ENCODE data around the gene WNT5A.

Gene WNT5A

GRCh38 chr3:55436644-55437043 is 50.5 kb downstream of the WNT5A start:
- H3K9ac ChIP-seq (ENCODE audit: low read depth, low read length, poor library complexity): no peak overlapping the region
- no peak overlapping the region for H2BK12ac ChIP-seq (ENCODE audit: low read length)
- H3K79me1 ChIP-seq (ENCODE audit: low read depth, low read length): peaks cover 1% of the 10 kb centered on the region
- no peak for DNase-seq (ENCODE audit: low spot score)
- H4K8ac ChIP-seq (ENCODE audit: low read depth, low read length): no peak overlapping the region
- H2AK5ac ChIP-seq (ENCODE audit: low read depth, low read length): no peak overlapping the region
- H3K4me2 ChIP-seq (ENCODE audit: insufficient read depth, low read length, poor library complexity, severe bottlenecking): no peak overlapping the region
- no peak overlapping the region for H3K18ac ChIP-seq (ENCODE audit: low read length)
- no peak overlapping the region for H2BK5ac ChIP-seq (ENCODE audit: low read length)
- H2BK120ac ChIP-seq (ENCODE audit: low read depth, low read length): no peak overlapping the region
- H3K4ac ChIP-seq (ENCODE audit: low read length): no peak overlapping the region
- no peak overlapping the region for H3K23ac ChIP-seq (ENCODE audit: low read depth, low read length, poor library complexity)
- no peak overlapping the region for H3K14ac ChIP-seq (ENCODE audit: low read length)
- no peak overlapping the region for H3K4me3 ChIP-seq (ENCODE audit: low read length in 2 of 2)
- H4K91ac ChIP-seq (ENCODE audit: low read depth, low read length, poor library complexity): no peak overlapping the region
- H3K36me3 ChIP-seq (replicated peaks in 1 of 2; ENCODE audit: control insufficient read depth in 2 of 2, insufficient read depth in 2 of 2, low read length in 2 of 2): no peaks in the 10 kb centered on the region
- no peaks in the 10 kb centered on the region for H3K27me3 ChIP-seq (ENCODE audit: control insufficient read depth in 3 of 3, insufficient read depth in 3 of 3, low read depth in 1 of 3, low read length in 3 of 3)
- no peaks in the 10 kb centered on the region for H3K9me3 ChIP-seq (replicated peaks in 1 of 2; ENCODE audit: control insufficient read depth in 2 of 2, insufficient read depth in 1 of 2, low read depth in 1 of 2, low read length in 2 of 2)
- H3K4me1 ChIP-seq (ENCODE audit: control insufficient read depth in 2 of 2, insufficient read depth in 1 of 2, low read depth in 1 of 2, low read length in 2 of 2): peaks cover 0 to 4% of the 10 kb centered on the region in 2 donors
- no peak overlapping the region for H2BK15ac ChIP-seq (ENCODE audit: low read length)
- no peak overlapping the region for H2AFZ ChIP-seq (ENCODE audit: low read length)
- H3K27ac ChIP-seq (replicated peaks; ENCODE audit: low read length): no peak overlapping the region

DNA sequence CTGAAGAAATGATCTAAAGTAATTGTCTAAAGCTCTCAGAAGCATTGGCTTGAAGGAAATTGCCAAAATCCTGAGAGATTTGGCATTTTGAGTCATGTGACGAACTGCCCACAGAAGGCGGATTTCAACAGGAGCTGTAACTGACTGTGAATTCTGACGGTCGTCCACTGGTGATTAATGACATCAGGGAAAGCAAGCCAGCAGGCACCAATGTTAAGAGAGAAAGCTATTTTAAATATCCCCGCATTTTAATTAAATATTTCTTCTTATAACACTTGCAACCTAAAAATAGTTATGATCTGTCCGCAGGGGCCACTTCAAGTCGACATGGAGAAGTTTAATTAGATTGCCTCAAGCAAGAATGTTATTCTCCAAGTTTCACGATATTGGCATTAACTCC is 51.6 kb downstream of the WNT5A start:
- no peak overlapping the region for H3K14ac ChIP-seq (ENCODE audit: low read length)
- WGBS, 2 donors (ENCODE audit: extremely low coverage in 2 of 2, insufficient read length in 2 of 2, insufficient replicate concordance in 1 of 2): no CpG with 5 or more reads among the region's 8 CpGs
- no peak overlapping the region for H3K18ac ChIP-seq (ENCODE audit: low read length)
- H2BK15ac ChIP-seq (ENCODE audit: low read length): no peak overlapping the region
- H3K9me3 ChIP-seq (replicated peaks in 1 of 2; ENCODE audit: control insufficient read depth in 2 of 2, insufficient read depth in 1 of 2, low read depth in 1 of 2, low read length in 2 of 2): peaks cover 0 to 2% of the 10 kb centered on the region in 2 donors
- DNase-seq (ENCODE audit: low spot score): no peak
- H2BK120ac ChIP-seq (ENCODE audit: low read depth, low read length): no peak overlapping the region
- H2AK5ac ChIP-seq (ENCODE audit: low read depth, low read length): no peak overlapping the region
- no peak overlapping the region for H3K4ac ChIP-seq (ENCODE audit: low read length)
- no peaks in the 10 kb centered on the region for H3K27me3 ChIP-seq (ENCODE audit: control insufficient read depth in 3 of 3, insufficient read depth in 3 of 3, low read depth in 1 of 3, low read length in 3 of 3)
- no peak overlapping the region for H2BK5ac ChIP-seq (ENCODE audit: low read length)
- no peak overlapping the region for H3K23ac ChIP-seq (ENCODE audit: low read depth, low read length, poor library complexity)
- no peak overlapping the region for H2AFZ ChIP-seq (ENCODE audit: low read length)
- H4K91ac ChIP-seq (ENCODE audit: low read depth, low read length, poor library complexity): no peak overlapping the region
- peaks cover 1% of the 10 kb centered on the region for H3K79me1 ChIP-seq (ENCODE audit: low read depth, low read length)
- H3K27ac ChIP-seq (replicated peaks; ENCODE audit: low read length): no peak overlapping the region
- peaks cover 0 to 3% of the 10 kb centered on the region in 2 donors for H3K4me1 ChIP-seq (ENCODE audit: control insufficient read depth in 2 of 2, insufficient read depth in 1 of 2, low read depth in 1 of 2, low read length in 2 of 2)
- no peak overlapping the region for H4K8ac ChIP-seq (ENCODE audit: low read depth, low read length)
- H3K4me2 ChIP-seq (ENCODE audit: insufficient read depth, low read length, poor library complexity, severe bottlenecking): no peak overlapping the region
- H3K36me3 ChIP-seq (replicated peaks in 1 of 2; ENCODE audit: control insufficient read depth in 2 of 2, insufficient read depth in 2 of 2, low read length in 2 of 2): no peaks in the 10 kb centered on the region
- no peak overlapping the region for H2BK12ac ChIP-seq (ENCODE audit: low read length)
- no peak overlapping the region for H3K9ac ChIP-seq (ENCODE audit: low read depth, low read length, poor library complexity)
- H3K4me3 ChIP-seq (ENCODE audit: low read length in 2 of 2): no peak overlapping the region

GRCh38 chr3:55434789-55435188 is 52.3 kb downstream of the WNT5A start:
- Histone ChIP-seq H4K8ac (ENCODE audit: low read depth, low read length) (no peak overlapping the region), H2BK5ac (ENCODE audit: low read length) (no peak overlapping the region), H2BK12ac (ENCODE audit: low read length) (no peak overlapping the region), H3K79me1 (ENCODE audit: low read depth, low read length) (peaks cover 1% of the 10 kb centered on the region), H3K14ac (ENCODE audit: low read length) (no peak overlapping the region), H3K4ac (ENCODE audit: low read length) (no peak overlapping the region), H3K9me3 (replicated peaks in 1 of 2; ENCODE audit: control insufficient read depth in 2 of 2, insufficient read depth in 1 of 2, low read depth in 1 of 2, low read length in 2 of 2) (peaks cover 0 to 2% of the 10 kb centered on the region in 2 donors), H4K91ac (ENCODE audit: low read depth, low read length, poor library complexity) (no peak overlapping the region), H3K9ac (ENCODE audit: low read depth, low read length, poor library complexity) (no peak overlapping the region), H3K18ac (ENCODE audit: low read length) (no peak overlapping the region), H3K4me3 (ENCODE audit: low read length in 2 of 2) (no peak overlapping the region), H3K23ac (ENCODE audit: low read depth, low read length, poor library complexity) (no peak overlapping the region), H3K4me1 (ENCODE audit: control insufficient read depth in 2 of 2, insufficient read depth in 1 of 2, low read depth in 1 of 2, low read length in 2 of 2) (no peaks in the 10 kb centered on the region), H2AK5ac (ENCODE audit: low read depth, low read length) (no peak overlapping the region), H3K4me2 (ENCODE audit: insufficient read depth, low read length, poor library complexity, severe bottlenecking) (no peak overlapping the region), H2BK120ac (ENCODE audit: low read depth, low read length) (no peak overlapping the region), H3K27ac (replicated peaks; ENCODE audit: low read length) (no peak overlapping the region), H3K27me3 (ENCODE audit: control insufficient read depth in 3 of 3, insufficient read depth in 3 of 3, low read depth in 1 of 3, low read length in 3 of 3) (no peaks in the 10 kb centered on the region), H2AFZ (ENCODE audit: low read length) (no peak overlapping the region), H3K36me3 (replicated peaks in 1 of 2; ENCODE audit: control insufficient read depth in 2 of 2, insufficient read depth in 2 of 2, low read length in 2 of 2) (no peaks in the 10 kb centered on the region), H2BK15ac (ENCODE audit: low read length) (no peak overlapping the region)
- no peak for DNase-seq (ENCODE audit: low spot score)
- WGBS, 2 donors (ENCODE audit: extremely low coverage in 2 of 2, insufficient read length in 2 of 2, insufficient replicate concordance in 1 of 2): no CpG with 5 or more reads among the region's 1 CpG

DNA sequence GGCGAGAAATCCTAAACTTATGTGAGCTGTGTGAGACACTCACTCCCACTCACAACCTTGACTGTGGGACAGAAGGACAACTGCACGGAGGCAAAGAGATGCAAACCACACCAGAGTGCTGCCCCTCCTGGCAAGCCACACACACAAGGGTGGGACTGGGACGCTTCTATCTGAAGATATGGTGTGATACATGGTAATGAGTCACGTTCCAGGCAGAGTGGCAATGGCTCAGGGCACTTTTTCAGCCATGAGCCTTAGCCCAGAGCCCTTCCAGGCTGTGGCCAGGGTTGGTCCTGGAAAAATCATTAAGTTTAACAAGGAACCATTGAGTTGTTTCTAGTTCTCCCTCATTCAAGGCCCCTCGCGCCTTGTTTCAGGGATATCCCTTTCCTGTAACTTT is 56.1 kb downstream of the WNT5A start:
- H3K4me2 ChIP-seq (ENCODE audit: insufficient read depth, low read length, poor library complexity, severe bottlenecking): no peak overlapping the region
- no peaks in the 10 kb centered on the region for H3K36me3 ChIP-seq (replicated peaks in 1 of 2; ENCODE audit: control insufficient read depth in 2 of 2, insufficient read depth in 2 of 2, low read length in 2 of 2)
- H3K23ac ChIP-seq (ENCODE audit: low read depth, low read length, poor library complexity): no peak overlapping the region
- no peak overlapping the region for H3K9ac ChIP-seq (ENCODE audit: low read depth, low read length, poor library complexity)
- no peak overlapping the region for H3K18ac ChIP-seq (ENCODE audit: low read length)
- peak overlapping the region in 1 of 2 donors; percentile 33 for H3K4me3 ChIP-seq (ENCODE audit: low read length in 2 of 2)
- no peak overlapping the region for H4K8ac ChIP-seq (ENCODE audit: low read depth, low read length)
- H3K4me1 ChIP-seq (ENCODE audit: control insufficient read depth in 2 of 2, insufficient read depth in 1 of 2, low read depth in 1 of 2, low read length in 2 of 2): peaks cover 0 to 6% of the 10 kb centered on the region in 2 donors
- H3K4ac ChIP-seq (ENCODE audit: low read length): no peak overlapping the region
- peaks cover 1% of the 10 kb centered on the region for H3K79me1 ChIP-seq (ENCODE audit: low read depth, low read length)
- H2AK5ac ChIP-seq (ENCODE audit: low read depth, low read length): no peak overlapping the region
- no peak overlapping the region for H2BK15ac ChIP-seq (ENCODE audit: low read length)
- no peak overlapping the region for H3K14ac ChIP-seq (ENCODE audit: low read length)
- WGBS, 2 donors (ENCODE audit: extremely low coverage in 2 of 2, insufficient read length in 2 of 2, insufficient replicate concordance in 1 of 2): no CpG with 5 or more reads among the region's 6 CpGs
- no peak overlapping the region for H2BK120ac ChIP-seq (ENCODE audit: low read depth, low read length)
- H2BK12ac ChIP-seq (ENCODE audit: low read length): no peak overlapping the region
- no peak overlapping the region for H2BK5ac ChIP-seq (ENCODE audit: low read length)
- H2AFZ ChIP-seq (ENCODE audit: low read length): no peak overlapping the region
- DNase-seq (ENCODE audit: low spot score): no peak
- H4K91ac ChIP-seq (ENCODE audit: low read depth, low read length, poor library complexity): no peak overlapping the region
- H3K27me3 ChIP-seq (ENCODE audit: control insufficient read depth in 3 of 3, insufficient read depth in 3 of 3, low read depth in 1 of 3, low read length in 3 of 3): no peaks in the 10 kb centered on the region
- H3K9me3 ChIP-seq (replicated peaks in 1 of 2; ENCODE audit: control insufficient read depth in 2 of 2, insufficient read depth in 1 of 2, low read depth in 1 of 2, low read length in 2 of 2): peaks cover 0 to 2% of the 10 kb centered on the region in 2 donors
- H3K27ac ChIP-seq (replicated peaks; ENCODE audit: low read length): no peak overlapping the region

Data from neuronal stem cell (in vitro differentiated cells).